Measurements from ENCODE around the gene SST. TPM values are rescaled to one million over a fixed set of nuclear protein-coding genes. Genes with fewer than 3 reads are reported as not detected.

The SST gene
- total and polyA plus RNA-seq, 7 experiments from 2014 or later = not detected

GRCh38 chr3:187628169-187628568 lies 42.0 kb downstream of the SST start:
- ChIA-PET CTCF (no interaction called here), POLR2A (no interaction called here)
- no peaks in the 10 kb centered on the region for H3K4me1 Mint-ChIP-seq
- no peak overlapping the region for H3K4me3 Mint-ChIP-seq
- no peaks in the 10 kb centered on the region for H3K36me3 Mint-ChIP-seq
- Histone ChIP-seq H3K4me3 (ENCODE audit: low read length) (no peak overlapping the region), H3K36me3 (ENCODE audit: control insufficient read depth in 2 of 3, insufficient read depth in 3 of 3, low read length in 3 of 3) (no peaks in the 10 kb centered on the region), H3K27ac (ENCODE audit: low read depth, low read length) (no peak overlapping the region), H3K4me1 (ENCODE audit: control insufficient read depth in 2 of 2, insufficient read depth in 2 of 2, low read length in 2 of 2) (no peaks in the 10 kb centered on the region), H3K27me3 (ENCODE audit: control insufficient read depth in 2 of 2, insufficient read depth in 2 of 2, low read length in 2 of 2) (no peaks in the 10 kb centered on the region), H3K9me3 (ENCODE audit: control insufficient read depth in 2 of 3, low read length in 3 of 3) (no peaks in the 10 kb centered on the region)
- H3K27ac Mint-ChIP-seq = no peak overlapping the region
- DNase-seq (no peak), ATAC-seq (no peak)
- peaks cover 0 to 2% (median 0%) of the 10 kb centered on the region in 11 donors for H3K9me3 Mint-ChIP-seq
- H3K27me3 Mint-ChIP-seq = peaks cover 9 to 24% (median 18%) of the 10 kb centered on the region in 5 donors
- intact Hi-C loops (cut with micrococcal nuclease) = no loop called here

DNA sequence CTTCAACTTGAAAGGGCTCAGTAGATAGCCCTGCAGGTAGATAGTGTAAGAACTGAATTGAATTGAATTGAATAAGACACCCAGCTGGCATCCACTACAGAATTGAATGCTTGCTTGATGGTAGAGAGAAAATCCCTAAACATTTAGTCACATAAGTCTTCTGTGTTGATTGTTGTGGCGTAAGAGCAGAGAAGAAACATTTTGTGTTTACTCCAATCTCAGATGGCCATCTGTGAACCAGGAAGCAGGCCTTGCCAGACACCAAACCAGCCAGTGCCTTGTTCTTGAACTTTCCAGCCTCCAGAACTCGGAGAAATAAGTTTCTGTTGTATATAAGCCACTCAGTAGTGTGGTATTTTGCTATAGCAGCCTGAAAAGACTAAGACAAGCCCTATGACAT lies 43.6 kb downstream of the SST start:
- Histone ChIP-seq H3K27ac (ENCODE audit: low read depth, low read length) (no peak overlapping the region), H3K36me3 (ENCODE audit: control insufficient read depth in 2 of 3, insufficient read depth in 3 of 3, low read length in 3 of 3) (no peaks in the 10 kb centered on the region), H3K4me3 (ENCODE audit: low read length) (no peak overlapping the region), H3K9me3 (ENCODE audit: control insufficient read depth in 2 of 3, low read length in 3 of 3) (no peaks in the 10 kb centered on the region), H3K4me1 (ENCODE audit: control insufficient read depth in 2 of 2, insufficient read depth in 2 of 2, low read length in 2 of 2) (no peaks in the 10 kb centered on the region), H3K27me3 (ENCODE audit: control insufficient read depth in 2 of 2, insufficient read depth in 2 of 2, low read length in 2 of 2) (no peaks in the 10 kb centered on the region)
- no peak overlapping the region for H3K27ac Mint-ChIP-seq
- DNase-seq (no peak), ATAC-seq (no peak)
- H3K9me3 Mint-ChIP-seq = peaks cover 0 to 2% (median 0%) of the 10 kb centered on the region in 11 donors
- CTCF ChIA-PET = interaction anchor here (1.2 kb wide), 1 partner anchor 11 kb away, joined by 3 read pairs; no protein-coding TSS in a partner anchor
- peaks cover 0 to 1% (median 0%) of the 10 kb centered on the region in 7 donors for H3K4me1 Mint-ChIP-seq
- no peaks in the 10 kb centered on the region for H3K36me3 Mint-ChIP-seq
- POLR2A ChIA-PET = interaction anchor here (0.6 kb wide), 1 partner anchor 11 kb away, joined by 3 read pairs; no protein-coding TSS in a partner anchor
- intact Hi-C loops (cut with micrococcal nuclease) = no loop called here
- H3K27me3 Mint-ChIP-seq = peaks cover 9 to 25% (median 17%) of the 10 kb centered on the region in 5 donors
- no peak overlapping the region for H3K4me3 Mint-ChIP-seq

DNA sequence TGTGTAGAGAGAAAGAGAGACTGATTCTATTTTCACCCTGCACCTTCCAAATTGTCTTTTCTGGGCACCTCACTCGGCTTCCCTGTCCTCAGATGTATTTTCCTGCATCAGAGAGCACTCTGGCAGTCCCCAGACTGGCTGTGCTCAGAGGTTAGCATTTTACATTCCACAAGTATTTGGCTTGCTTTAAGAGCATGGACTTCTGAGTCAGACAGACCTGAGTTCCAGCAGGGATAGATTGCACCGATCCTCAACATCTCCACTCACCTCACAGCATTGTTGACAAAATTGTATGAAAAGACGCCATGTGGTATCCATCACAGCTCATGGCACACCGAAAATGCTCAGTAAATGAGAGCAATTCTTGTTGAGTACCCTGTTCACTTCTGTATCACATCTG lies 45.6 kb downstream of the SST start:
- CTCF ChIA-PET = no interaction called here
- ATAC-seq = no peak
- H3K4me3 Mint-ChIP-seq = no peak overlapping the region
- H3K27ac Mint-ChIP-seq = no peak overlapping the region
- H3K4me1 Mint-ChIP-seq = peaks cover 0 to 1% (median 0%) of the 10 kb centered on the region in 7 donors
- H3K27me3 Mint-ChIP-seq = peaks cover 4 to 21% (median 15%) of the 10 kb centered on the region in 5 donors
- POLR2A ChIA-PET = no interaction called here
- no peak for DNase-seq
- Histone ChIP-seq H3K9me3 (ENCODE audit: control insufficient read depth in 2 of 3, low read length in 3 of 3) (no peaks in the 10 kb centered on the region), H3K4me3 (ENCODE audit: low read length) (no peak overlapping the region), H3K27ac (ENCODE audit: low read depth, low read length) (no peak overlapping the region), H3K27me3 (ENCODE audit: control insufficient read depth in 2 of 2, insufficient read depth in 2 of 2, low read length in 2 of 2) (no peaks in the 10 kb centered on the region), H3K4me1 (ENCODE audit: control insufficient read depth in 2 of 2, insufficient read depth in 2 of 2, low read length in 2 of 2) (no peaks in the 10 kb centered on the region), H3K36me3 (ENCODE audit: control insufficient read depth in 2 of 3, insufficient read depth in 3 of 3, low read length in 3 of 3) (no peaks in the 10 kb centered on the region)
- H3K9me3 Mint-ChIP-seq = peaks cover 0 to 2% (median 0%) of the 10 kb centered on the region in 11 donors
- intact Hi-C loops (cut with micrococcal nuclease) = no loop called here
- no peaks in the 10 kb centered on the region for H3K36me3 Mint-ChIP-seq

DNA sequence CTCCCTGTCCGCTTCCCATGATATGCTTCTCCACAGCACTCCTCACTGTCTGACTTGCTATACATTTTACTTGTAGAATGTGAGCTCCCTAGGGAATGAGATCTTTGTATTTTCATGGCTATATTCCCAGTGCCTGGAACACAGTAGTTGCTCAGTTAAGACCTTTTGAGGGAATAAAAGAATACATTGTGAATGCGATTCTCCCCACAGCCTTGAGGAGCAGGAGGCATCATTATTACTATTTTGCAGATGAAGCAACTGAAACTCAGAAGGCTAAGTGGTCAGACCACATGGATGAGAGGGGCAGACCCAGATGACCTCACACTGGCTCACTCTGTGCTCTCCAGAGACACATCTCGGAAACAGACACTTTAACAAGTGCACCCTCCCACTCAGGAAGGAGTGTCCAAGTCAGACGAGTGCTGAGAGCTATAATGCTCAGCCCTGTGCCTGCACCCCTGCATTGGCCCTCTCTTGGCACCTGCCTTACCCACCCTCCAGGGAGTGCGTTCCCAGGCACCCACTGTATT lies 46.8 kb downstream of the SST start:
- POLR2A ChIA-PET = no interaction called here
- no peak for DNase-seq
- intact Hi-C loops (cut with micrococcal nuclease) = no loop called here
- Histone ChIP-seq H3K27me3 (ENCODE audit: control insufficient read depth in 2 of 2, insufficient read depth in 2 of 2, low read length in 2 of 2) (no peaks in the 10 kb centered on the region), H3K27ac (ENCODE audit: low read depth, low read length) (no peak overlapping the region), H3K4me1 (ENCODE audit: control insufficient read depth in 2 of 2, insufficient read depth in 2 of 2, low read length in 2 of 2) (no peaks in the 10 kb centered on the region), H3K4me3 (ENCODE audit: low read length) (no peak overlapping the region), H3K9me3 (ENCODE audit: control insufficient read depth in 2 of 3, low read length in 3 of 3) (no peaks in the 10 kb centered on the region), H3K36me3 (ENCODE audit: control insufficient read depth in 2 of 3, insufficient read depth in 3 of 3, low read length in 3 of 3) (no peaks in the 10 kb centered on the region)
- Mint-ChIP-seq H3K4me1 (peaks cover 0 to 1% (median 0%) of the 10 kb centered on the region in 7 donors), H3K9me3 (peaks cover 0 to 2% (median 0%) of the 10 kb centered on the region in 11 donors), H3K4me3 (no peak overlapping the region), H3K27ac (no peak overlapping the region), H3K36me3 (no peaks in the 10 kb centered on the region), H3K27me3 (peaks cover 4 to 21% (median 15%) of the 10 kb centered on the region in 5 donors)
- ATAC-seq = no peak
- CTCF ChIA-PET = no interaction called here

DNA sequence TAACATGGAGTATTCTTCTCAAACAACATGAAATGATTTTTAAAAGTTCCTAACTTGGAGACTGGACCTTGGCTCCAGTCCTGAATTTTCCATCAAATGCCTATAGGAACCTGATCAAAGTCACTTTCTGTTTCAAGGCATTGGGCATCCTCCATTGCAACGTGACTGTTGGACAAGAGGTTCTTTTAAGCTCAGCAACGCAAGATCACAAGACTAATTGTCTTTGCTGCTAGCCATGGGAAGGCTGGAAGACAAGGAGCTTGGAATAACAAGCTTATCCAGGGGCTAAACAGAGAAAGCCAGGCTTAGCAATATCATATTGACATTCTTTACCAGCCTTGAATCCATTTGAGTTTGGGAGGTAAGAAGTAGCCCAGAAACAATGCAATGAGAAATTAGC lies 48.3 kb downstream of the SST start:
- no peaks in the 10 kb centered on the region for H3K9me3 Mint-ChIP-seq
- peaks cover 0 to 1% (median 0%) of the 10 kb centered on the region in 7 donors for H3K4me1 Mint-ChIP-seq
- no peak for ATAC-seq
- no peak overlapping the region for H3K27ac Mint-ChIP-seq
- H3K4me3 Mint-ChIP-seq = no peak overlapping the region
- peaks cover 4 to 21% (median 15%) of the 10 kb centered on the region in 5 donors for H3K27me3 Mint-ChIP-seq
- ChIA-PET CTCF (no interaction called here), POLR2A (no interaction called here)
- H3K27me3 ChIP-seq (ENCODE audit: control insufficient read depth in 2 of 2, insufficient read depth in 2 of 2, low read length in 2 of 2) = no peaks in the 10 kb centered on the region
- H3K4me1 ChIP-seq (ENCODE audit: control insufficient read depth in 2 of 2, insufficient read depth in 2 of 2, low read length in 2 of 2) = no peaks in the 10 kb centered on the region
- H3K4me3 ChIP-seq (ENCODE audit: low read length) = no peak overlapping the region
- no peaks in the 10 kb centered on the region for H3K9me3 ChIP-seq (ENCODE audit: control insufficient read depth in 2 of 3, low read length in 3 of 3)
- DNase-seq = no peak
- H3K36me3 Mint-ChIP-seq = no peaks in the 10 kb centered on the region
- no peak overlapping the region for H3K27ac ChIP-seq (ENCODE audit: low read depth, low read length)
- intact Hi-C loops (cut with micrococcal nuclease) = no loop called here
- H3K36me3 ChIP-seq (ENCODE audit: control insufficient read depth in 2 of 3, insufficient read depth in 3 of 3, low read length in 3 of 3) = no peaks in the 10 kb centered on the region

- ChIA-PET POLR2A (no interaction called here), CTCF (no interaction called here)
- no peaks in the 10 kb centered on the region for H3K9me3 ChIP-seq (ENCODE audit: control insufficient read depth in 2 of 3, low read length in 3 of 3)
- Mint-ChIP-seq H3K9me3 (no peaks in the 10 kb centered on the region), H3K27ac (no peak overlapping the region), H3K36me3 (no peaks in the 10 kb centered on the region), H3K4me3 (no peak overlapping the region), H3K4me1 (peaks cover 0 to 5% (median 0%) of the 10 kb centered on the region in 7 donors), H3K27me3 (peaks cover 0 to 21% (median 10%) of the 10 kb centered on the region in 5 donors)
- no peaks in the 10 kb centered on the region for H3K36me3 ChIP-seq (ENCODE audit: control insufficient read depth in 2 of 3, insufficient read depth in 3 of 3, low read length in 3 of 3)
- ATAC-seq (no peak), DNase-seq (no peak)
- no peak overlapping the region for H3K27ac ChIP-seq (ENCODE audit: low read depth, low read length)
- H3K4me1 ChIP-seq (ENCODE audit: control insufficient read depth in 2 of 2, insufficient read depth in 2 of 2, low read length in 2 of 2) = no peaks in the 10 kb centered on the region
- intact Hi-C loops (cut with micrococcal nuclease) = no loop called here
- no peaks in the 10 kb centered on the region for H3K27me3 ChIP-seq (ENCODE audit: control insufficient read depth in 2 of 2, insufficient read depth in 2 of 2, low read length in 2 of 2)
- no peak overlapping the region for H3K4me3 ChIP-seq (ENCODE audit: low read length)
Measured at GRCh38 chr3:187619461-187619860, 50.7 kb downstream of the SST start.
